ENCODE data around the gene TRMT44. TPM values are rescaled to one million over a fixed set of nuclear protein-coding genes. Genes with fewer than 3 reads are reported as not detected.
A peak's percentile ranks its signal among the peaks of the same experiment; 100 is the strongest.

TRMT44 gene
- total RNA-seq, 1 donor from 2014 or later: 24.2 TPM

DNA sequence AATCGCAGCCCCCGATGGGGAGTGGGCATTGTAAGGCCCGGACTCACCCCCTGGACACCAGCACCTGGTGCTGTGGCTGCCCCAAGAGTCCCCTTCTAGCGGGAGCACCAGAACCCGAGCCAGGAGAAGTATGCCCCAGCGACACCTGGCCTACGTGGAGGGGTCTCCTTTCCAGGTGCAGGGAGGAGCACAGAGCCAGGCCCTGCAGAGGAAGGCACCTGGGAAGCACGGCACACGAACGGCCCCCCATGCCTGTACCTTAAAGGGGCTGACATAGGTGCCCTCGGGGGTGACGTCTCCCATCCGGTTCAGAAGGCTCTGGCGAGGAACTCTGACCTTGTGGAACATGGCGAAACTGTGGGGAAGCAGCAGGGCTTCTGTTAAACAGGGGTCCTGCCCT, 41.3 kb upstream of the TRMT44 start:
- ATAC-seq: no peak
- no peak overlapping the region for H3K4me3 ChIP-seq
- H3K27me3 ChIP-seq: no peaks in the 10 kb centered on the region
- H3K4me1 ChIP-seq: peaks cover 15% of the 10 kb centered on the region
- DNase-seq: no peak
- H3K36me3 ChIP-seq: peaks cover 26% of the 10 kb centered on the region
- intact Hi-C loops (cut with DNase I): no loop called here
- H3K9me3 ChIP-seq: no peaks in the 10 kb centered on the region
- TF ChIP-seq, protein P1, sequence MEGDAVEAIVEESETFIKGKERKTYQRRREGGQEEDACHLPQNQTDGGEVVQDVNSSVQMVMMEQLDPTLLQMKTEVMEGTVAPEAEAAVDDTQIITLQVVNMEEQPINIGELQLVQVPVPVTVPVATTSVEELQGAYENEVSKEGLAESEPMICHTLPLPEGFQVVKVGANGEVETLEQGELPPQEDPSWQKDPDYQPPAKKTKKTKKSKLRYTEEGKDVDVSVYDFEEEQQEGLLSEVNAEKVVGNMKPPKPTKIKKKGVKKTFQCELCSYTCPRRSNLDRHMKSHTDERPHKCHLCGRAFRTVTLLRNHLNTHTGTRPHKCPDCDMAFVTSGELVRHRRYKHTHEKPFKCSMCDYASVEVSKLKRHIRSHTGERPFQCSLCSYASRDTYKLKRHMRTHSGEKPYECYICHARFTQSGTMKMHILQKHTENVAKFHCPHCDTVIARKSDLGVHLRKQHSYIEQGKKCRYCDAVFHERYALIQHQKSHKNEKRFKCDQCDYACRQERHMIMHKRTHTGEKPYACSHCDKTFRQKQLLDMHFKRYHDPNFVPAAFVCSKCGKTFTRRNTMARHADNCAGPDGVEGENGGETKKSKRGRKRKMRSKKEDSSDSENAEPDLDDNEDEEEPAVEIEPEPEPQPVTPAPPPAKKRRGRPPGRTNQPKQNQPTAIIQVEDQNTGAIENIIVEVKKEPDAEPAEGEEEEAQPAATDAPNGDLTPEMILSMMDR (IDR thresholded peaks at IDR 0.05): no peak
- no peak overlapping the region for H3K27ac ChIP-seq

DNA sequence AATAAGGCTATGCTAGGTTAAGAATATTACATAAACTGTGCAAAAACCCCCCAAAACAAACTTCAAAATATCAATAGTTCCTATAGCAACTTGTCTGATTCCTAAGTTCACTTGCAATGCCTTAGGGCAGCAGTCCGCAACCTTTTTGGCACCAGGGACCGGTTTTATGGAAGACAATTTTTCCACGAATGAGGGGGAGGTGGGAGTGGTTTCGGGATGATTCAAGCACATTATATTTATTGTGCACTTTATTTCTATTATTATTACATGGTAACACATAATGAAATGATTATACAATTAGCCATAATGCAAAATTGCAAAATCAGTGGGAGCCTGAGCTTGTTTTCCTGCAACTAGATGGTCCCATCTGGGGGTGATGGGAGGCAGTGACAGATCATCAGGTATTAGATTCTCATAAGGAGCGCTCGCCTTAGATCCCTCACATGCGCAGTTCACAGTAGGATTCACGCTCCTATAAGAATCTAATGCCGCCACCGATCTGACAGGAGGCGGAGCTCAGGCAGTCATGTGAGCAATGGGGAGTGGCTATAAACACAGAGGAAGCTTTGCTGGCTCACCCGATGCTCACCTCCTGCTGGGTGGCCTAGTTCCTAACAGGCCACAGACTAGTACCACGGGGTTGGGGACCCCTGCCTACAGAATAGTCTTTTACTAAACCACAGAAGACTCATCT, 39.8 kb upstream of the TRMT44 start:
- Histone ChIP-seq H3K36me3 (peaks cover 35% of the 10 kb centered on the region), H3K4me1 (peaks cover 12% of the 10 kb centered on the region), H3K27ac (no peak overlapping the region), H3K4me3 (no peak overlapping the region), H3K9me3 (no peaks in the 10 kb centered on the region), H3K27me3 (no peaks in the 10 kb centered on the region)
- DNase-seq: no peak
- no peak for ATAC-seq
- intact Hi-C loops (cut with DNase I): no loop called here
- TF ChIP-seq, protein P1 (IDR thresholded peaks at IDR 0.05): no peak

DNA sequence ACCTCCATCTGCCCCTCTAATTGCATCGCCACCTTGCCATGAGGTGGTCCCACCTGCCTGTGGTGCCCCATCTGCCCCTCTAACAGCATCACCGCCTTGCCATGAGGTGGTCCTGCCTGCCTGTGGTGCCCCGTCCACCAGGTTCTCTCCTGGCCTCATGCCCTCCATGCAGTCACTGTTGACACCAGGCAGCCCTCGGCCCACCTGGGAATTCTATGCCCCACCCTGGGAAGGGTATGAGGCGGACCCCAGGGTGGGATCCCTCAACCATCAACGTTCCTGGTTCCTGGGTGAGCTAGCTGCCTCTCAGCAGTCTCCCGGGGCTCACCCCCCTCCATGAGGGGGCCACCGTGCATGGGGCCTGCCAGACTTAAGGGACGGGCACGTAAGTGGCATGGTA, 38.9 kb upstream of the TRMT44 start:
- Histone ChIP-seq H3K4me1 (peaks cover 12% of the 10 kb centered on the region), H3K27ac (no peak overlapping the region), H3K36me3 (peaks cover 30% of the 10 kb centered on the region), H3K27me3 (no peaks in the 10 kb centered on the region), H3K9me3 (no peaks in the 10 kb centered on the region), H3K4me3 (no peak overlapping the region)
- DNase-seq (no peak), ATAC-seq (no peak)
- TF ChIP-seq, protein P1 (IDR thresholded peaks at IDR 0.05): no peak
- intact Hi-C loops (cut with DNase I): no loop called here

- Histone ChIP-seq H3K27ac (peak overlapping the region; percentile 30), H3K27me3 (no peaks in the 10 kb centered on the region), H3K36me3 (peaks cover 30% of the 10 kb centered on the region), H3K4me1 (peaks cover 12% of the 10 kb centered on the region), H3K4me3 (no peak overlapping the region), H3K9me3 (no peaks in the 10 kb centered on the region)
- ATAC-seq (no peak), DNase-seq (no peak)
- TF ChIP-seq, protein P1 (IDR thresholded peaks at IDR 0.05): no peak
- intact Hi-C loops (cut with DNase I): no loop called here
These were observed 38.4 kb upstream of the TRMT44 start for GRCh38 chr4:8402181-8402597.

DNA sequence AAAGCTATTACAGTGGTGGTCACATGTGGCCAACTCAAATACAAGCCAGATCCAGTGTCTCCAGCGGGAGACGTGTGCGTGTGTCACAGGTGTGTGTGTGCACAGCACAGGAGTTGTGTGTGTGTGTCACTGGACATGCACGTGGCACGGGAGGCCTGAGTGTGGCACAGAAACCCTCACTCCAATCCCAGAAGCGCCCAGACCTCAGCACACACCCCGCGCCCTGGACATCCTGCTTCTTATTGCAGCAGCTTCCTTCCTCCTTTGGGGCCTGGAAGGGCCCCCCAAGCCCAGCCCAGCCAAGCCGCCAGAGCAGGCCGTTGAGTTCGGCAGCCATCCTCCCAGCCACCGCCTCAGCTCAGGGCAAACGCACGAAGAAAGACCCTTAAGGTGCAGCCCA, 37.9 kb upstream of the TRMT44 start:
- intact Hi-C loops (cut with DNase I): no loop called here
- peak; percentile 28 for ATAC-seq

More for the DNA sequence above, 37.9 kb upstream of the TRMT44 start:
- no peaks in the 10 kb centered on the region for H3K9me3 ChIP-seq
- peaks cover 12% of the 10 kb centered on the region for H3K4me1 ChIP-seq
- no peaks in the 10 kb centered on the region for H3K27me3 ChIP-seq
- no peak overlapping the region for H3K4me3 ChIP-seq
- TF ChIP-seq, protein P1 (IDR thresholded peaks at IDR 0.05): no peak
- H3K36me3 ChIP-seq: peaks cover 30% of the 10 kb centered on the region
- no peak for DNase-seq
- H3K27ac ChIP-seq: peak overlapping the region; percentile 30

All from upper lobe of right lung (tissue), 1 donor.